Rectal smooth muscle tissue (tissue), 1 donor: ENCODE results near the gene DHH.

Source experiments
- H3K27ac ChIP-seq: one replicate; pipeline ENCODE4 v1.7.0; 2013; ENCODE audit warnings: low read depth, low read length, inconsistent platforms
- H3K27me3 ChIP-seq: one replicate; pipeline ENCODE4 v1.7.0; 2013; ENCODE audit warnings: low read length; ENCODE audit not compliant: control insufficient read depth, insufficient read depth
- H3K36me3 ChIP-seq: one replicate; pipeline ENCODE4 v1.7.0; 2013; ENCODE audit warnings: low read length; ENCODE audit not compliant: control insufficient read depth, insufficient read depth
- H3K4me1 ChIP-seq: one replicate; pipeline ENCODE4 v1.7.0; 2013; ENCODE audit warnings: low read length; ENCODE audit not compliant: control insufficient read depth, insufficient read depth
- H3K4me3 ChIP-seq: one replicate; pipeline ENCODE4 v1.7.0; 2013; ENCODE audit warnings: low read length
- H3K9ac ChIP-seq: one replicate; pipeline ENCODE4 v1.7.0; 2013; ENCODE audit warnings: low read length

Gene DHH

DNA sequence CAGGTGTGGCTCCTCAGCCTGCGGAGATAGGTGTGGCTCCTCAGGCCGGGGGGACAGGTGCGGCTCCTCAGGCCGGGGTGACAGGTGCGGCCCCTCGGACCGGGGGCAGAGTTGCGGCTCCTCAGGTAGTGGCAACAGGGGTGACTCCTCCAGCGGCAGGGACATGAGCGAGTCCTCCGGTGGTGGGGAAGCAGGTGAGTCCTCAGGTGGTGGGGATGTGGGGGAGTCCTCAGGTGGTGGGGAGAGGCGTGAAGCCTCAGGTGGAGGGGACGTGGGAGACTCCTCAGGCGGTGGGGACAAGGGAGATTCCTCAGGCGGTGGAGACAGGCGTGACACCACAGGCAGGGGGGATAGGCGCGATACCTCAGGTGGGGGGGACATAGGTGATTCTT, 43.2 kb downstream of the DHH start:
- Histone ChIP-seq H3K4me1 (peaks cover 10% of the 10 kb centered on the region), H3K9ac (no peak overlapping the region), H3K36me3 (peaks cover 72% of the 10 kb centered on the region), H3K4me3 (no peak overlapping the region), H3K27ac (no peak overlapping the region), H3K27me3 (no peaks in the 10 kb centered on the region)

DNA sequence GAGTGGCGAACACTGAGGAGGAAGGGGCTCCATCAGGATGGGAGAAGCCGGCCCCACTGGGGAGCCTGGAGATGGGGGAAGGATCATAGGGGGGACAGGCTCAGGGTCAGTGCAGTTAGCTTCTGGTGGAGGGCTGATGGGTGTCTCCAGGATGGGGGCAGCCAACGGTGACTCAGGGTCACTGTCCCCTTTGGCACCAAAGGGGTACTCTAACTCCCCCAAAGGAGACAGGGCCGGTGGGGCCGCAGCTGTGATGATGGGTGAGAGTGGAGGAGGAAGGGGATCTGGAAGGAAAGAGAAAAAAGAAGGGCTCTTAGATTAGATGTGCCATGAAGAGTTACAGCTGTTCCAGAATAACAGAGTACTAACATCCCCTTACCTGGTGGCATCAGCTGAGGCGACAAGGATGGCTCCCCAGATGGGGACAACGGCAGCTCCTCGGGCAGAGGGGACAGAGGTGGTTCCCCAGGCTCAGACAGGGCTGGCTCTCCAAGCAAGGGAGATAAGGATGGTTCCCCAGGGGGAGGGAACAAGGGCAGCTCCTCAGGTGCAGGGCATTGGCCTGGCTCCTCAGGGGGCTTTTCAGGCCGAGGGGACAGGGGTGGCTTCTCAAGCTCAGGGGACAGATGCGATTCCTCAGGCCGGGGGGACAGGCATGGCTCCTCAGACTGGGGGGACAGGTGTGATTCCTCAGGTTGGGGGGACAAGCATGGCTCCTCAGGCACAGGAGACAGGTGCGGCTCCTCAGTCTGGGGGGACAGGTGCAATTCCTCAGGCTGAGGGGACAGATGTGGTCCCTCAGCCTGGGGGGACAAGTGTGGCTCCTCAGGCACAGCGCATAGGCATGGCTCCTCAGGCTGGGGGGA, 43.9 kb downstream of the DHH start:
- H3K4me3 ChIP-seq: no peak overlapping the region
- peaks cover 79% of the 10 kb centered on the region for H3K36me3 ChIP-seq
- peaks cover 4% of the 10 kb centered on the region for H3K4me1 ChIP-seq
- H3K9ac ChIP-seq: no peak overlapping the region
- H3K27me3 ChIP-seq: no peaks in the 10 kb centered on the region
- H3K27ac ChIP-seq: no peak overlapping the region

- no peaks in the 10 kb centered on the region for H3K4me1 ChIP-seq
- H3K27ac ChIP-seq: no peak overlapping the region
- H3K9ac ChIP-seq: no peak overlapping the region
- H3K4me3 ChIP-seq: no peak overlapping the region
- no peaks in the 10 kb centered on the region for H3K27me3 ChIP-seq
- H3K36me3 ChIP-seq: peaks cover 83% of the 10 kb centered on the region
Measured at GRCh38 chr12:49049566-49050224, 44.9 kb downstream of the DHH start.

- Histone ChIP-seq H3K9ac (no peak overlapping the region), H3K36me3 (peaks cover 84% of the 10 kb centered on the region), H3K4me3 (no peak overlapping the region), H3K27me3 (no peaks in the 10 kb centered on the region), H3K27ac (no peak overlapping the region), H3K4me1 (no peaks in the 10 kb centered on the region)
Measured at GRCh38 chr12:49048953-49049352, 45.6 kb downstream of the DHH start.

GRCh38 chr12:49046129-49046895, 48.3 kb downstream of the DHH start:
- Histone ChIP-seq H3K27me3 (no peaks in the 10 kb centered on the region), H3K4me1 (no peaks in the 10 kb centered on the region), H3K9ac (no peak overlapping the region), H3K36me3 (peaks cover 85% of the 10 kb centered on the region), H3K27ac (no peak overlapping the region), H3K4me3 (no peak overlapping the region)

DNA sequence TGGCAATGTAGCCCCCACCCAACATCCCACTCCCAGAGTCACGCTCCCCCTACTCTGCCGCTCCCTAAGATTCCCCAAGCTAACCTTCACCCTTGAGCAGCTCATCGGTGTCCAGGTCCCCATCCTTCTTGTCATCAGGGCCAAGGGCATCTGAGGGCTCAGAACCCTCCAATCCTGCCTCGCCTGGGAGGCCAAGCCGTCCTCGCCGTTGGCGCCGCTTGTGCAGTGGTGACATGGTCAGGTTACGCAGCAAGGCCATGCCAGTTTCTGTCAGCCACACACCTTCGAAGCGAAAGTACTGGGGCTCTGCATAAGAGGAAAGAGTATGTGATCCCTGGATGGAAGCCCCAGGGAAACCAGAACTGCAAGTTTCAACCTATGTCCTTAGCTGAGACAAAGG, 49.9 kb downstream of the DHH start:
- Histone ChIP-seq H3K9ac (no peak overlapping the region), H3K36me3 (peaks cover 71% of the 10 kb centered on the region), H3K4me3 (no peak overlapping the region), H3K27ac (no peak overlapping the region), H3K27me3 (no peaks in the 10 kb centered on the region), H3K4me1 (no peaks in the 10 kb centered on the region)

GRCh38 chr12:49043856-49044258, 50.7 kb downstream of the DHH start:
- H3K27ac ChIP-seq: no peak overlapping the region
- H3K4me1 ChIP-seq: no peaks in the 10 kb centered on the region
- H3K4me3 ChIP-seq: no peak overlapping the region
- peaks cover 69% of the 10 kb centered on the region for H3K36me3 ChIP-seq
- H3K9ac ChIP-seq: no peak overlapping the region
- no peaks in the 10 kb centered on the region for H3K27me3 ChIP-seq

GRCh38 chr12:49043241-49043640, 51.4 kb downstream of the DHH start:
- H3K4me3 ChIP-seq: no peak overlapping the region
- H3K27ac ChIP-seq: no peak overlapping the region
- H3K4me1 ChIP-seq: no peaks in the 10 kb centered on the region
- peaks cover 68% of the 10 kb centered on the region for H3K36me3 ChIP-seq
- H3K27me3 ChIP-seq: no peaks in the 10 kb centered on the region
- no peak overlapping the region for H3K9ac ChIP-seq

DNA sequence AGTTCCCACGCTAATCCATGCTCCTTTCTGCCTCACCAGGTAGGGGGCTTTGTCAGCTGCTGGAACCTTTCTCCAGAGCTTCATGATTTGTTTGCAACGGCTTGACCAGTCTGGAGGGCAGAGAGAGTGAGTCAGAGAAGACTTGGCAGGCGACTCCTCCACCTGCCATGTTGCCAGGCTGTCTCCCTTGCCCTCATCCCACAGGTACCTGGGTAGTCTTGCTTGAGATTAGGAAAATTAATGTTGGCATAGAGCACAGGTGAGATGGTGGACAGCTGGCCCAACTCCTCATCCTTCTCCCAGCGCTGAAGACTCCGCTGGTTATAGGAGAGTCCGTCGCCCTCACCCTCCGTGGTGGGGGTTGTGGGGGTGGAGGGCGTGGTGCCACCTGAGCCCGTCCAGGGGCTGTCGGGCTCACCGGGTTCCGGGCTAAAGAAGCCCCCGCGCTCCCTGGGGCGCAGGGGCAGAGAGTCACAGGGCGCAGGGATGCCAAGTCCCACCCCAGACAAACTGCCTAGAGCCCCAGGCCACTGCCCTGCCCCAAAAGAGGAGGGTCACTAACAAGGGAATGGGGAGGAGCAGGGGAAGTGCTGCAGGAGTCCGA, 52.6 kb downstream of the DHH start:
- H3K27me3 ChIP-seq: no peaks in the 10 kb centered on the region
- H3K36me3 ChIP-seq: peaks cover 75% of the 10 kb centered on the region
- H3K27ac ChIP-seq: no peak overlapping the region
- no peak overlapping the region for H3K4me3 ChIP-seq
- no peak overlapping the region for H3K9ac ChIP-seq
- no peaks in the 10 kb centered on the region for H3K4me1 ChIP-seq

- no peak overlapping the region for H3K4me3 ChIP-seq
- no peak overlapping the region for H3K27ac ChIP-seq
- peaks cover 74% of the 10 kb centered on the region for H3K36me3 ChIP-seq
- H3K4me1 ChIP-seq: no peaks in the 10 kb centered on the region
- H3K27me3 ChIP-seq: no peaks in the 10 kb centered on the region
- H3K9ac ChIP-seq: no peak overlapping the region
Measured at GRCh38 chr12:49041036-49041880, 53.3 kb downstream of the DHH start.

DNA sequence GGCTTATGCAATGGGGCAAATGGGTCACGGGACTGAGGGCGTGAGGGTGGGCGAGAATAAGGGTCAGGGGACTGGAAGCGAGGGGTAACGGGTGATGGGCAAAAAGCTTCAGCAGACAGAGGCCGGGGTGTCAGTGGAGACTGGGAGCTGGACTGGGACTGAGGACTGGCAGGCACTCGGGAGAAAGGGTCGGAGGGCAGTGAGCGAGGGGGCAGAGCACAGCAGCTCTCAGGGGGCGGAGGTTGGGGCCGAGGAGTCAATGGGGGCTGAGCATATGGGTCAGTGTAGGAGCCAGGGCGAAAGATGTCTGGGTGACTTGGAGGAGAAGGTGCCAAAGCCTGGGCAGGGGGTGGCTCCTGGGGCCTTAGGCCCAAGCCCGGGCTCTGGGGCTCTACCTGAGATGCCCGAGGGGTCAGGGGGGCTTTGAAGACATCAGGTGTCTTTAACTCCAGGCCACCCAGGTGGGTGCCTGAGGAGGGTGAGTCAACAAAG, 54.2 kb downstream of the DHH start:
- no peak overlapping the region for H3K9ac ChIP-seq
- H3K4me1 ChIP-seq: no peaks in the 10 kb centered on the region
- H3K27me3 ChIP-seq: no peaks in the 10 kb centered on the region
- H3K27ac ChIP-seq: no peak overlapping the region
- H3K36me3 ChIP-seq: peaks cover 66% of the 10 kb centered on the region
- no peak overlapping the region for H3K4me3 ChIP-seq
